ENCODE measurements around the gene ABCC1. TPM values are rescaled to one million over a fixed set of nuclear protein-coding genes. Genes with fewer than 3 reads are reported as not detected.

The ABCC1 gene
- polyA plus RNA-seq, 1 experiment, result 69.7 TPM

DNA sequence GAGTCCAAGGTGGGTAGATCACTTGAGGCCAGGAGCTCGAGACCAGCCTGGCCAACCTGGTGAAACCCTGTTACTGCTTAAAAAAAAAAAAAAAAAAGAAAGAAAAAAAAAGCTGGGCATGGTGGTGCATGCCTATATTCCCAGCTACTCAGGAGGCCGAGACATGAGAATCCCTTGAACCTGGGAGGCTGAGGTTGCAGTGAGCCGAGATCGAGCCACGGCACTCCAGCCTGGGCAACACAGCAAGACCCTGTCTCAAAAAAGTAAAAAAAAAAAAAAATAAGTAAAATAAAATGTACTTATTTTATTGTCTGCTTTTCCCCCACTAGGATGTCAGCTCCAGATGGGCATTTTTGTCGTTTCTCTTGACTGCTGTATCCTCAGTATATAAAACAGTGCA lies 107.7 kb downstream of the ABCC1 start:
- Histone ChIP-seq H3K4me3 (ENCODE audit: low read depth, low read length) (no peak overlapping the region), H3K27ac (ENCODE audit: low read depth, low read length) (no peak overlapping the region), H3K9me3 (ENCODE audit: control insufficient read depth, insufficient read depth, low read length) (no peaks in the 10 kb centered on the region), H3K27me3 (ENCODE audit: control insufficient read depth, insufficient read depth, low read length) (no peaks in the 10 kb centered on the region)
- TF ChIP-seq, protein P1, sequence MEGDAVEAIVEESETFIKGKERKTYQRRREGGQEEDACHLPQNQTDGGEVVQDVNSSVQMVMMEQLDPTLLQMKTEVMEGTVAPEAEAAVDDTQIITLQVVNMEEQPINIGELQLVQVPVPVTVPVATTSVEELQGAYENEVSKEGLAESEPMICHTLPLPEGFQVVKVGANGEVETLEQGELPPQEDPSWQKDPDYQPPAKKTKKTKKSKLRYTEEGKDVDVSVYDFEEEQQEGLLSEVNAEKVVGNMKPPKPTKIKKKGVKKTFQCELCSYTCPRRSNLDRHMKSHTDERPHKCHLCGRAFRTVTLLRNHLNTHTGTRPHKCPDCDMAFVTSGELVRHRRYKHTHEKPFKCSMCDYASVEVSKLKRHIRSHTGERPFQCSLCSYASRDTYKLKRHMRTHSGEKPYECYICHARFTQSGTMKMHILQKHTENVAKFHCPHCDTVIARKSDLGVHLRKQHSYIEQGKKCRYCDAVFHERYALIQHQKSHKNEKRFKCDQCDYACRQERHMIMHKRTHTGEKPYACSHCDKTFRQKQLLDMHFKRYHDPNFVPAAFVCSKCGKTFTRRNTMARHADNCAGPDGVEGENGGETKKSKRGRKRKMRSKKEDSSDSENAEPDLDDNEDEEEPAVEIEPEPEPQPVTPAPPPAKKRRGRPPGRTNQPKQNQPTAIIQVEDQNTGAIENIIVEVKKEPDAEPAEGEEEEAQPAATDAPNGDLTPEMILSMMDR (IDR thresholded peaks at IDR 0.05; ENCODE audit: low read depth, low read length), result no peak
- ChIA-PET CTCF (no interaction called here), POLR2A (no interaction called here)
- DNase-seq (ENCODE audit: low read depth, low spot score), result no peak

DNA sequence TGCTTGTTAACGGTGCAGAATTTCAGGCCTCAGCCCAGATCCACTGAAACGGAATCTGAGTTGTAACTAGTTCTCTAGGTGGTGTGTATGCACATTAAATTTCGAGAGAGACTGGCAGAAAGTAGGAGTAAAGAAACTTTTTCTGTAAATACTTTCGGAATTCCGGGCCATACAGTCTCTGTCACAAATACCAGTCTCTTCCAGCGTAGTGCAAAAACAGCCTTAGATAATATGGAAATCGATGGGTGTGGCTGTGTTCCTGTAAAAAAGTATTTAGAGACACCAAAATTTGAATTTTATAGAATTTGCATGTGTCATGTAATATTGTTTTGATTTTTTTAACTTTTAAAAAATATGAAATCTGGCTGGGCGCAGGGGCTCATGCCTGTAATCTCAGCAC lies 109.7 kb downstream of the ABCC1 start:
- ChIA-PET CTCF (no interaction called here), POLR2A (no interaction called here)
- DNase-seq (ENCODE audit: low read depth, low spot score), result no peak
- Histone ChIP-seq H3K9me3 (ENCODE audit: control insufficient read depth, insufficient read depth, low read length) (no peaks in the 10 kb centered on the region), H3K27me3 (ENCODE audit: control insufficient read depth, insufficient read depth, low read length) (no peaks in the 10 kb centered on the region), H3K27ac (ENCODE audit: low read depth, low read length) (no peak overlapping the region), H3K4me3 (ENCODE audit: low read depth, low read length) (no peak overlapping the region)
- TF ChIP-seq, protein P1 (IDR thresholded peaks at IDR 0.05; ENCODE audit: low read depth, low read length), result no peak

- no peaks in the 10 kb centered on the region for H3K27me3 ChIP-seq (ENCODE audit: control insufficient read depth, insufficient read depth, low read length)
- ChIA-PET POLR2A (no interaction called here), CTCF (interaction anchor here (1.1 kb wide), 1 partner anchor 185 kb away, joined by 6 read pairs; no protein-coding TSS in a partner anchor)
- TF ChIP-seq, protein P1 (IDR thresholded peaks at IDR 0.05; ENCODE audit: low read depth, low read length), result no peak
- H3K9me3 ChIP-seq (ENCODE audit: control insufficient read depth, insufficient read depth, low read length), result no peaks in the 10 kb centered on the region
- no peak for DNase-seq (ENCODE audit: low read depth, low spot score)
- H3K27ac ChIP-seq (ENCODE audit: low read depth, low read length), result no peak overlapping the region
- H3K4me3 ChIP-seq (ENCODE audit: low read depth, low read length), result no peak overlapping the region
Measured at GRCh38 chr16:16059895-16060590, 110.6 kb downstream of the ABCC1 start.

- no peaks in the 10 kb centered on the region for H3K27me3 ChIP-seq (ENCODE audit: control insufficient read depth, insufficient read depth, low read length)
- ChIA-PET POLR2A (interaction anchor here (0.5 to 1.6 kb wide), 2 partner anchors 12 to 46 kb away, joined by 5 to 6 read pairs; no protein-coding TSS in a partner anchor), CTCF (interaction anchor here (0.9 to 2.2 kb wide), 2 partner anchors 34 to 188 kb away, joined by 3 to 10 read pairs; no protein-coding TSS in a partner anchor)
- DNase-seq (ENCODE audit: low read depth, low spot score), result no peak
- H3K27ac ChIP-seq (ENCODE audit: low read depth, low read length), result no peak overlapping the region
- no peak overlapping the region for H3K4me3 ChIP-seq (ENCODE audit: low read depth, low read length)
- no peaks in the 10 kb centered on the region for H3K9me3 ChIP-seq (ENCODE audit: control insufficient read depth, insufficient read depth, low read length)
- TF ChIP-seq, protein P1 (IDR thresholded peaks at IDR 0.05; ENCODE audit: low read depth, low read length), result no peak
Measured at GRCh38 chr16:16062023-16062937, 112.9 kb downstream of the ABCC1 start.

- CTCF ChIA-PET, result interaction anchor here (2.2 kb wide), 1 partner anchor 189 kb away, joined by 10 read pairs; no protein-coding TSS in a partner anchor
- H3K27me3 ChIP-seq (ENCODE audit: control insufficient read depth, insufficient read depth, low read length), result no peaks in the 10 kb centered on the region
- no peak for DNase-seq (ENCODE audit: low read depth, low spot score)
- H3K4me3 ChIP-seq (ENCODE audit: low read depth, low read length), result no peak overlapping the region
- H3K27ac ChIP-seq (ENCODE audit: low read depth, low read length), result no peak overlapping the region
- TF ChIP-seq, protein P1 (IDR thresholded peaks at IDR 0.05; ENCODE audit: low read depth, low read length), result no peak
- POLR2A ChIA-PET, result no interaction called here
- H3K9me3 ChIP-seq (ENCODE audit: control insufficient read depth, insufficient read depth, low read length), result no peaks in the 10 kb centered on the region
Measured at GRCh38 chr16:16063683-16064082, 114.3 kb downstream of the ABCC1 start.

All from AG04450 (cell line).